ENCODE data around the gene TFPT.

GRCh38 chr19:54102421-54103169, 12.9 kb downstream of the TFPT start, which contains the start of gene NDUFA3:
- TF ChIP-seq RAD21 (IDR thresholded peaks at IDR 0.05; ENCODE audit: insufficient read depth, low read depth, low read length): no peak
- no peak for TF ChIP-seq HDAC6 (IDR thresholded peaks at IDR 0.05; ENCODE audit: unreplicated experiment)
- TF ChIP-seq CTCF (IDR thresholded peaks at IDR 0.05 in 2 of 3, conservative IDR thresholded peaks at IDR 0.05 in 1 of 3; ENCODE audit: control insufficient read depth in 2 of 3, extremely low read depth in 1 of 3, insufficient read depth in 1 of 3, low read depth in 3 of 3, low read length in 3 of 3): no peak
- no peak for TF ChIP-seq CHD4 (IDR thresholded peaks at IDR 0.05)
- TF ChIP-seq IKZF2 (IDR thresholded peaks at IDR 0.05): no peak
- peak; percentile 97 for TF ChIP-seq YY1 (IDR thresholded peaks at IDR 0.05; ENCODE audit: low read depth, low read length)
- TF ChIP-seq SMC3 (IDR thresholded peaks at IDR 0.05; ENCODE audit: borderline replicate concordance, low read length): no peak
- TF ChIP-seq HSF1 (IDR thresholded peaks at IDR 0.05; ENCODE audit: low read depth, low read length): no peak

All from GM12878 (cell line).